Transverse colon (tissue), 3 donors: Measurements from ENCODE around the gene TRMT1.

ENCODE experiments used
- CTCF ChIP-seq, 5 experiments: fragments of 200-600 bp in 3 of 5; fragments of 450-650 bp in 2 of 5; sonication (generic) in 3 of 5; IDR thresholded peaks; 1 replicate in 2 of 5; 2 replicates in 3 of 5; pipeline ENCODE4 v1.5.1; 2016 to 2017; ENCODE audit warnings: antibody characterized with exemption in 5 of 5, inconsistent platforms in 3 of 5, mild to moderate bottlenecking in 2 of 5, moderate library complexity in 1 of 5
- POLR2A ChIP-seq: fragments of 450-650 bp; IDR thresholded peaks from one replicate; pipeline ENCODE4 v1.6.1; 2016; ENCODE audit warnings: antibody characterized with exemption, mild to moderate bottlenecking, moderate library complexity

GRCh38 chr19:13097463-13098258 is 18.9 kb downstream of the TRMT1 start:
- TF ChIP-seq POLR2A (no peak), CTCF (IDR thresholded peaks at IDR 0.05) (no peak)
